ENCODE measurements around the gene KRT72.
A peak's percentile ranks its signal among the peaks of the same experiment; 100 is the strongest.

The KRT72 gene

DNA sequence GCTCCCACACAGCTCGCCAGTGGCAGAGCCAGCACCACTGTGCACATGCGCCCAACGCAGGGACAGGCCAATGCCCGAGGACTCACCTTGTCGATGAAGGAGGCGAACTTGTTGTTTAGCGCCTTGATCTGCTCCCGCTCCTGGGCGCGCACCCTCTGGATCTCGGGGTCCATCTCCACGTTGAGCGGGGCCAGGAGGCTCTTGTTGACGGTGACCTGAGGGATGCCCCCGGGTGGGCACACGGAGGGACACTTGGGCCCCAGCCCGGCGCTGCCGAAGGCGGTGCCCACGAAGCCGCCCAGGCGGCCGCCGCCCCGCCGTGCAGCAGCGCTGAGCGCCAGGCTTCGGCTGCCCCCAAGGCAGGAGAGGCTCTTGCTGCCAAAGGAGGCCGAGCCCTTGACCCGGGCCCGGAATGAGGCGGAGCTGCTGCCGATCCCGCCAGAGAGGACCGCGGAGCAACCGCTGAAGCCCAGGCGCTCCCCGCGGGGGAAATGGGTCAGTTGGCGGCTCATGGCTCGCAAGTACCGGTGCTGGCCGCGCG is at the start of gene KRT72:
TSS of gene KRT72 (minus strand) at position 523 of the 541 bp plus-strand sequence. CDS start at position 512, 11 bp downstream.
- no peak for DNase-seq (ENCODE audit: low spot score)

DNA sequence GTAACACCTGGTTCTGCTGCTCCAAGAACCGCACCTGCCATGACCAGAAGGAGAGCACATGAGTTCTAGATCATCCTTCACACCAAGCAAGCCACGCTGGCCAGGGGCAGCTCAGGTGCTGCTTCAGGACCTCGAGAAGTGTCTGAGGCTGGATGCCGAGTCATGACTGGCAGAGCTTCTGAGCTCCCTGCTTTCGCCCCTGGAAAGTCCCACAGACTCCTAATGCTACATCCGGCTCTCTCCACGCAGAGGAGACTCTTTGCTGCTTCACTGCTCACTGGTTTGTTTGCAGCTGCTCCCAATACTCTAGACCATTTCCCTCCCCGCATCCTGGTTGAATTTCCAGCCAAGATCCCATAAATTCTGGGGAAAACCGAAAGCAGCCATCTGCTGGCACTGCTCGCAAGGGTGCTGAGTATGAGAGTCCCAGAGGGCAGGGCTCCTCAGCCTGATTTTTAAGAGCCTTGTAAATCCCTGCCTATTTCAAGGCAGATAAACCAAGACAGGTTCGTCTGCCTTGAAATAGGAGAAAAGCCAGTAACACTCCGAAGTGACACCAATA is 49.3 kb upstream of the KRT72 start:
- DNase-seq (ENCODE audit: low spot score): no peak

DNA sequence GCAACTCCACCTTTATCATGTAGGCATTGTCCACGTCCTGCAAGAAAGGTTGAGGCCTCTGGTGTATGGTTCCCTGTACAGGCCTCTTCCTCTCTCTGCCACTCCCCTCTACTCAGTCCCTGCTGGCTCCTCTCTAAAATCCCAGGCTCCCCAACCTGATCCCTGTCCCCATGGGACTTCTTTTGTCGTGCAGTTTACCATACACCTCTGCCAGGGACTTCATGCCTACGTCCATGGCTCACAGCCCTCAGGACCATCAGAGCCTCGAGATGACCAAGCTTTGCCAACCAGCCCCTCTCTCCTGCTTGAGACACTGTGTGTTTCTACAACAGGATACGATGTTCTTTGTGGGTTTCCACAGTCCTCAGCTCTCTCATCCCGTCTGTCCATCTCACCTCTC is 47.8 kb upstream of the KRT72 start:
- no peak for DNase-seq (ENCODE audit: low spot score)

DNA sequence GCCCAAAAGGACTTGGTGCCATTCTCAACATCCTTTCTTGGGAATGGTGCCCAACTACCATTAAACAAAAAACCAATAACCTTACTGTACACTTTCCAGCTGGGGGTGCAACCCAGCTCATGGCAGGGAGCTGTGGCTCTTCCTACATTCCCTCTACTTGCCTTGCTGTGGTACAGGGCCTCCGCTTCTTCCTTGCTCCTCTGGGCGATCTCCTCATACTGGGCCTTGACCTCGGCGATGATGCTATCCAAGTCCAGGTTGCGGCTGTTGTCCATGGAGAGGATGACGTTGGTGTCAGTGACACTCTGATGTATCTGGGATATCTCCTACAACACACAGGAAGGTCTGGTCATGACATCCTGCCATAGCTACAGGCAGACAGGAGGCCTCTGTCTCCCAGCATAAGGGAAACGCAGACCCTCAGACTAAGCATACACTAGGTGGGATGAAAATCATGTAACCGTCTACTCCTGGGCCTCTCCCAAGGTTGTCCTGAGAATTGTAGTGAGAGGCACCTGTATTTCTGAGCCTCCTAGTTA is 46.8 kb upstream of the KRT72 start:
- no peak for DNase-seq (ENCODE audit: low spot score)

DNA sequence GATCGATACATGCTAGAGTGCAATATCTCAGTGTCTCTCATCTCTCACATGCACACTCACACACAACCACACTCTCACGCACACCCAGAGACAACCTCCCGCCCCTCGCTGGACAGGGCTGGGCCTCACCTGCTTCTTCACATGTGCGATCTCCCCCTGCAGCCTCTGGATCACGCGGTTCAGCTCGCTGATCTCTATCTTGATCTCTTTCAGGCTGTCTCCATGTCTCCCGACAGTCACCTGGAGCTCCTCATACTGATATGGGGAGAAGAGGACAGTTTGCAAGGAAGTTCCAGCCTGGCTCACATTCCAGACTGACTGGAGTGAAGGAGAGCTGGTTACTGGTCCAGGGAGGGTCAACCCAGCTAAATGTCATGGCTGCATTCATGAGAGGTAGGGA is 46.3 kb upstream of the KRT72 start:
- no peak for DNase-seq (ENCODE audit: low spot score)

GRCh38 chr12:52646613-52647012 is 45.4 kb upstream of the KRT72 start:
- DNase-seq (ENCODE audit: low spot score): no peak

DNA sequence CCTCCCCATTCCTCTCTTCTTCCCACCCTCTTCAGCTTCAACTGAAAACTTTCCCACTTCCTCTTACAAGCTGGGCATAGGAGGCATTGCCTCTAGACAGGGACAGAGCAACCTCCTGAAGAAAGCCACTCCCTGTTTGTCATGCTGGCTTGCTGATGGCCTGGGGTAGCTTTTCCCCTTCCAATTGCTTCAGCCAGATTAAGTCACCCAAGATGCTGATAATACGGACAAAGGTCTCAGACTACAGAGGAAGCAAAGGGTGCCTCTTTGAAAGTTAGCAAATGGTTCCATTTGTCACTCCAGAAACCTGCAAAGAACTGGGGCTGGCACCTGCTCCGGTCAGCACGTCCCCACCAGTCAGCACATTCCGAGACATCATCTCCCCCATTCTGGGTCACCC is 44.7 kb upstream of the KRT72 start:
- DNase-seq (ENCODE audit: low spot score): no peak

DNA sequence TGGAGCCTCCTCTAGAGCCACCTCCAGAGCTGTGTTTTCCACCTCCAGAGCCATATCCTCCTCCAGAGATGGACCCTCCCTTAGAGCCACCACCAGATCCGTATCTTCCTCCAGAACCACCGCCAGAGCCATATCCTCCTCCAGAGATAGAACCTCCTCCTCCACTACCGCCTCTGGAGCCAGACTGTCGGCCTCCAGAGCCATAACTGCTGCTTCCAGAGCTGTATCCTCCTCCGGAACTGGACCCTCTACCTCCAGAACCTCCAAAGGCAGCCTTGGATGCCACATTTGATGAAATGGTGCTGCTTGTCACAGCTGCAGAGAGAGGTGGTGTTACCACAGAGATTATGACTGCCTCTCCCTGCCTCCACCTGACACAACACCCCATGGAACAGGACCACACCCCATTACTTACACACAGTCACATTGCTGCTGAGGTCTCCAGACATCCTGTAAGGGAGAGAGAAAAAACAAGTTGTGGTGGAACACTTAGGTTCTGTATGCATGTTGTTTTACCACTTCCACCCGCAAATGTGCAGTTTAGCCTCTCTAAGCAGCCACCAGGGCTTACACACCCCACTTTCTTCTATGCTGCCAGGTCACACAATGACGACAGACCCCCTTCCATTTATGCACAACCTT is 44.0 kb upstream of the KRT72 start:
- DNase-seq (ENCODE audit: low spot score): peak; percentile 82

GRCh38 chr12:52644078-52644415 is 42.8 kb upstream of the KRT72 start:
- no peak for DNase-seq (ENCODE audit: low spot score)

DNA sequence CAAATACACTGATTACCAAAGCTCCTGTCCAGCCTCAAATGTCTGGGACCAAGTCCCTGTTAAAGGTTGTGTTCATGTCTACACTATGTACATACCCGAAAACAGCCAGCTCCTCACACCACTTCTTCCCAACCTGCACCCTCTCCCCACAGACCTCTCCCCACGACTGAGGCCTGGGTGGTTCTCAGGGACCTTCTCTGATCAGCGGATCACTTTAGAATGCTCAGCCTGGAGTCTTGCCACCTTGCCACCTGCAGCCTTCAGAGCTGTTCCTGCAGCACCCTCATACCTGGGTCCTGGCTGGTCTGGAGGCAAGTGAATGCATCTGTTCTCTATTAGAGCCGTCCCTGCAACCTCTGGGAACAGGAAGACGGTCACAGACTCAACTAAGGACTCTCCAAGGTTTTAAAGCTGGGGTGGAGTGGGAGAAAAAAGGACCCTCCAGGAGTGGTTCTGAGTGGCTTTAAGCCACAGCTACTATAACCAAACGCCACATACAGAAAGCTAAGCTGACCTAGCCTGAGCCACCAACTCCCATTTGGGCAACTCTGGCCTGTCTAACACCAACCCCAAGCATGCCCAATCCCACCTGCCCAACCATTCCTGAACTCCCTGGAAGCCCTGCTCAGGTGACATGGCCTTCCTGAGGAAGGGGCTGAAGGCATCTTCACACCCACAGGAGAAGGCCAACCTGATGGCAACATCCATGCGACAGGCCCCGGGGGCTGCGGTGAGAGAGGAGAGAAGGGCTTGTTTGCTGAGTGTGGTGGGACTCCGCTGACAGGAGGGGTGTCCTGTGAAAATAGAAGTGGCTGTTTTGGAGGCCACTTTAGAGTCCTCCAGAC is 42.2 kb upstream of the KRT72 start:
- no peak for DNase-seq (ENCODE audit: low spot score)

GRCh38 chr12:52641468-52641867 is 40.2 kb upstream of the KRT72 start:
- DNase-seq (ENCODE audit: low spot score): no peak

GRCh38 chr12:52637299-52637698 is 36.0 kb upstream of the KRT72 start:
- no peak for DNase-seq (ENCODE audit: low spot score)

DNA sequence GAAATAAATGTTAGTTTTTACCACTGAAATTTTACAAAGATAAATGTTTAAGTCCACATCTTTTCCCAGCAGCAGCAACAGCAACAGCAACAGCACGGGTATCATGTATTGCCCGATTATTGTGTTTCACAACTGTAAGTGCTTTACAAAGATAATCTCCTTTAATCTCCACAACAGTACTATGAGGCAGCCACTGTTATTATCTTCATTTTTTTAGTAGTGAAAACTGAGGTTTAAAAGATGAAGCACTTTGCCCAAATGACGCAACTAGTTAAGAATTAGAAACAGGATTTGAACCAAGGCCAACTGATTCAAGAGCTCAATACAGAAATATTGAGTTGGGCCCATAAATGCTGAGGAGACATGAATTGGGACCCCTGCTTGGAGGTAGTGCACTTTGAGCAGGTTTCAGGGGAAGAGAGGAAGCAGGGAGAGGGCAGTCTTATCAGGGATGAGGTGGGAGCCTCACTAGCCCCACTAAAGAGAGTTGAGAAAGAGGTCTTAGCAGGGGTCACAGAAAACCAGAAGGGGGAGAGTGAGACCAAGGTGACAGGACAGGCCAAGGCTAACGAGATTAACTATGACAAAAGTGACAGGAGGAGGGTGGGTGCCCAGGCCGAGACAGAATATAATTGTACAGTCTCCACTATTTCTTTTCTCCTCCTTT is 35.5 kb upstream of the KRT72 start:
- DNase-seq (ENCODE audit: low spot score): no peak

DNA sequence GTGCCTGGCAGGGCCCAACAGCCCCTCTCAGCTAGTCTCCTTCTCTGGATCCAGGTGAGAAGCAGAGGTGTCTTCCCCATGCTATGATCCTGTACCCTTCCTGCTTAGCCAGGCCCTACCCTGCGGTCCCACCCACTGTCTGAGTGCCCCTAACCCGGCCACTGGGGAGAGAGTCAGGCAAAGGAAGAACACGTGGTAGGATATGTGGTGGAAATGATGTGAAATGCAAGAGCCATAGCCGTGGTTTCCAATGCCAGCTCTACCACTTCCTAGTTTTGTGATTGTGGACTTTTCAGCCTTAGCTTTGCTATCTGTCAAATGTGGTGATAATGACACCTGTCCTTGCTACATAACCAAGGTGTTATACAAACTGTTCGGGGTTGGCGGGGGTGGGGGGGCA is 34.9 kb upstream of the KRT72 start:
- no peak for DNase-seq (ENCODE audit: low spot score)

GRCh38 chr12:52634266-52635056 is 33.2 kb upstream of the KRT72 start:
- DNase-seq (ENCODE audit: low spot score): no peak

GRCh38 chr12:52633383-52633782 is 32.1 kb upstream of the KRT72 start:
- DNase-seq (ENCODE audit: low spot score): peak; percentile 55

DNA sequence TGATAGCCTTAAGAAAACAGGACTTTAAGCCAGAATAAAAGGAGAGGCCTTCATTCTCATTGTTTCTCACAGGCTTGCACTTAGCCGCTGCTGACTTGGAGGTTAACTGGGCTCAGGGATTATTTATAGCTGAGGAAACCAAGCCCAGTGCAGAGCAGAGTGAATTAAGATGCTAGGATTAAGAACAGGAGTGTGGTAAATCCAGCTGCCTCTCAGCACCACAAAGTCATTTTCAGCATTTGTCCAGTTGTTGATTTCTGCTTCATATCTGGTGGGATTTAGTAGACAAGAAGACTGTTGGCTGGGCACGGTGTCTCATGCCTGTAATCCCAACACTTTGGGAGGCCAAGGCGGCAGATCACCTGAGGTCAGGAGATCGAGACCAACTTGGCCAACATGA is 31.4 kb upstream of the KRT72 start:
- no peak for DNase-seq (ENCODE audit: low spot score)

- no peak for DNase-seq (ENCODE audit: low spot score)
Measured at GRCh38 chr12:52631676-52632459, 30.6 kb upstream of the KRT72 start.

DNA sequence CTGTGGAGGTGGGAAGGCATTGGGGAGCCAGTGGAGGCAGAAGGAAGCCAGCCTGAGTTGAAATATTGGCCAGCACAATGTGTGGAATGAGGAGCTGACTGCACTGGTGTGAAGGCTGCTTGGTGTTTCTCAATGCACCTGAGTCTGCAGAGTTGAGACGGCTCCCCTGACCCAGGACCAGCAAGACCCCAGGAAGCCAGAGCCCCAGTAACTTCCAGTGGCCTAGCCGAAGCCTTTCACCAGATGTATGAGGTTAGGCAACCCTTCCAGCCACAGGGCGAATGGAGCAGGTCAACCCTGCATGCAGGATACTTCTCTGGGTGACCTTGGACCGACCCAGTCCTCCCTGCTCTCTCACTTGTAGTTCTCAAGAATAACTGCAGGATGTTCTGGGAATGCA is 30.0 kb upstream of the KRT72 start:
- DNase-seq (ENCODE audit: low spot score): no peak

DNA sequence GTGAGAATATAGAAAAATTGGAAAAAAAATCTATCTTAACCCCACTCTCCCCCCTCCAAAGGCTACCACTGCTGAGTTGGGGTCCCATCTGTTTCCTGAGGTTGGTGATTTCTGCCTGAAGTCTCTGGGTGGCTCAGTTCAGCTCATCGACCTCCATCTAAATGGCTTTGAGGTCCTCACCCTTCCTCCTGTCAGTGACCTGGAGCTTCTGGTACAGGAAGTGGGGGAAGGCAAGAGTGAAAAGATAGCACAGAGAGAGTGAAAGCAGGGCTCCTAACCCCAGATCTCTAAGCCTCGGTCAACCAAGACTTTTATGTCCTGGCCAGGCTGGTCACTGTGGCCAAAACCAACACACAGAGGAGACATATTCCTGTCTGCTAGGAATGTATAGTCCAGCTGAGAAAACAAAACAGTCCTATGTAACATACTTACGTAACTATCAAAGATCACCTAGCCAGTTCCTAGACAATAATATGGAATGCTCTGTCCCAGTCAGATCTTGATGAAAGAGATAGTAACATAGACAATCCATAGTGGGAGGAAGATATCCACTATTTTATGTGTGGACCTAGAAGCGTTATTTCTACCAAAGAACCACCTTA is 29.4 kb upstream of the KRT72 start:
- DNase-seq (ENCODE audit: low spot score): peak; percentile 16

Data from CD4-positive, alpha-beta T cell treated with Interleukin-6 at 100 ng/mL for 8 hours (primary cell).